Measurements from ENCODE around the gene PKD2L1. TPM values are rescaled to one million over a fixed set of nuclear protein-coding genes. Genes with fewer than 3 reads are reported as not detected.
A peak's percentile ranks its signal among the peaks of the same experiment; 100 is the strongest.

The PKD2L1 gene
- total and polyA plus RNA-seq, 9 of the 15 experiments (the other 6 are each of a cell fraction or from before 2014, with no cell fraction given), result not detected

DNA sequence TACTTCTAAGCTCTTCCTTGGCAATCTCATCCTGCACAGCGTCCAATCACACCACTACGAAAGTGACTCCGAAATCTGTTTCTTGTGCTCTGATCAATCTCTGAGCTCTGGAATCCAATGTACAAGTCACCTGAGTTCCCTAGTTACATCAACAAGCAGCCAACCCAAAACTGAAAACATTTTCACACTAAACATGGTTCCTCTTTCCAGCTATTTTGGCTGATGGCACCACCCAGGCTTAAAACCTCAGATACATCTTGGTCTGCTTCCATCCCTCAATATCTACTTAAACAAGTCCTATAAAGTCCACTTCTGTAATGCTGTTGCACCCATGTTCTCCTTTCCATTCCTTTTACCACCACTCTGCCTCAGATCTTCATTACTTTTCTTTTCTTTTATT lies 47.1 kb downstream of the PKD2L1 start:
- Histone ChIP-seq H2AFZ (ENCODE audit: low read depth, low read length) (no peak overlapping the region), H3K27ac (ENCODE audit: extremely low read depth, low read depth, low read length) (no peak overlapping the region), H3K79me2 (ENCODE audit: control insufficient read depth, insufficient read depth, low read length) (peaks cover 36% of the 10 kb centered on the region), H3K4me2 (ENCODE audit: insufficient read depth, low read length) (no peak overlapping the region), H3K9ac (ENCODE audit: insufficient read depth in 1 of 2, low read depth in 2 of 2, low read length in 2 of 2) (no peak overlapping the region), H3K9me1 (ENCODE audit: control insufficient read depth, insufficient read depth, low read length) (no peaks in the 10 kb centered on the region), H3K27me3 (ENCODE audit: control insufficient read depth in 2 of 2, insufficient read depth in 2 of 2, low read length in 2 of 2) (no peaks in the 10 kb centered on the region), H4K20me1 (replicated peaks; ENCODE audit: control insufficient read depth, insufficient read depth, low read length) (no peaks in the 10 kb centered on the region), H3K4me3 (no peak overlapping the region), H3K9me3 (replicated peaks; ENCODE audit: control insufficient read depth, insufficient read depth, low read depth, low read length) (no peaks in the 10 kb centered on the region), H3K4me1 (replicated peaks in 1 of 2; ENCODE audit: control insufficient read depth in 2 of 2, insufficient read depth in 2 of 2, low read length in 2 of 2) (peaks cover 8 to 10% of the 10 kb centered on the region in 2 experiments; a peak in 4 of 5 replicates), H3K36me3 (ENCODE audit: control insufficient read depth, insufficient read depth, low read length) (peaks cover 40% of the 10 kb centered on the region; the same call in 1 of the 3 replicates)
- no TSS peak for BruUV-seq (replicated peaks)
- CTCF ChIA-PET (ENCODE audit: low intra/inter-chr PET ratio), result no interaction called here
- intact Hi-C loops (cut with micrococcal nuclease) (no loop called here), in situ Hi-C loops (cut with MboI) (no loop called here)
- TF ChIP-seq CBFA2T3 (IDR thresholded peaks at IDR 0.05) (no peak), NBN (IDR thresholded peaks at IDR 0.05; ENCODE audit: low read depth) (no peak), ZC3H8 (IDR thresholded peaks at IDR 0.05) (no peak), TBP (optimal IDR thresholded peaks at IDR 0.05; ENCODE audit: low read depth, low read length) (no peak), CHCHD3 (CRISPR knock-in tag; IDR thresholded peaks at IDR 0.05) (no peak), SRSF9 (IDR thresholded peaks at IDR 0.05; ENCODE audit: borderline replicate concordance, low read depth, low read length) (no peak), ZNF699 (CRISPR knock-in tag; IDR thresholded peaks at IDR 0.05; ENCODE audit: insufficient replicate concordance) (no peak), PHTF2 (CRISPR knock-in tag; IDR thresholded peaks at IDR 0.05) (no peak), SAFB2 (IDR thresholded peaks at IDR 0.05; ENCODE audit: borderline replicate concordance, low read depth, low read length, severe bottlenecking) (no peak), EZH2 (IDR thresholded peaks at IDR 0.05; ENCODE audit: borderline replicate concordance, low read depth, low read length) (no peak), MTA1 (IDR thresholded peaks at IDR 0.05; ENCODE audit: borderline replicate concordance) (no peak), ZNF79 (CRISPR knock-in tag; IDR thresholded peaks at IDR 0.05; ENCODE audit: low read depth) (no peak), PCBP2 (IDR thresholded peaks at IDR 0.05; ENCODE audit: low read depth, low read length, poor library complexity, severe bottlenecking) (no peak), FOXA1 (IDR thresholded peaks at IDR 0.05; ENCODE audit: borderline replicate concordance) (no peak), ZBTB17 (CRISPR knock-in tag; IDR thresholded peaks at IDR 0.05) (no peak)
- TF ChIP-seq, protein P1, sequence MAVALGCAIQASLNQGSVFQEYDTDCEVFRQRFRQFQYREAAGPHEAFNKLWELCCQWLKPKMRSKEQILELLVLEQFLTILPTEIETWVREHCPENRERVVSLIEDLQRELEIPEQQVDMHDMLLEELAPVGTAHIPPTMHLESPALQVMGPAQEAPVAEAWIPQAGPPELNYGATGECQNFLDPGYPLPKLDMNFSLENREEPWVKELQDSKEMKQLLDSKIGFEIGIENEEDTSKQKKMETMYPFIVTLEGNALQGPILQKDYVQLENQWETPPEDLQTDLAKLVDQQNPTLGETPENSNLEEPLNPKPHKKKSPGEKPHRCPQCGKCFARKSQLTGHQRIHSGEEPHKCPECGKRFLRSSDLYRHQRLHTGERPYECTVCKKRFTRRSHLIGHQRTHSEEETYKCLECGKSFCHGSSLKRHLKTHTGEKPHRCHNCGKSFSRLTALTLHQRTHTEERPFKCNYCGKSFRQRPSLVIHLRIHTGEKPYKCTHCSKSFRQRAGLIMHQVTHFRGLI (CRISPR knock-in tag; IDR thresholded peaks at IDR 0.05), result no peak
- TF ChIP-seq, protein P2, sequence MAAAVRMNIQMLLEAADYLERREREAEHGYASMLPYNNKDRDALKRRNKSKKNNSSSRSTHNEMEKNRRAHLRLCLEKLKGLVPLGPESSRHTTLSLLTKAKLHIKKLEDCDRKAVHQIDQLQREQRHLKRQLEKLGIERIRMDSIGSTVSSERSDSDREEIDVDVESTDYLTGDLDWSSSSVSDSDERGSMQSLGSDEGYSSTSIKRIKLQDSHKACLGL (CRISPR knock-in tag; IDR thresholded peaks at IDR 0.05; ENCODE audit: borderline replicate concordance, poor library complexity, severe bottlenecking), result no peak
- TF ChIP-seq, protein P3, sequence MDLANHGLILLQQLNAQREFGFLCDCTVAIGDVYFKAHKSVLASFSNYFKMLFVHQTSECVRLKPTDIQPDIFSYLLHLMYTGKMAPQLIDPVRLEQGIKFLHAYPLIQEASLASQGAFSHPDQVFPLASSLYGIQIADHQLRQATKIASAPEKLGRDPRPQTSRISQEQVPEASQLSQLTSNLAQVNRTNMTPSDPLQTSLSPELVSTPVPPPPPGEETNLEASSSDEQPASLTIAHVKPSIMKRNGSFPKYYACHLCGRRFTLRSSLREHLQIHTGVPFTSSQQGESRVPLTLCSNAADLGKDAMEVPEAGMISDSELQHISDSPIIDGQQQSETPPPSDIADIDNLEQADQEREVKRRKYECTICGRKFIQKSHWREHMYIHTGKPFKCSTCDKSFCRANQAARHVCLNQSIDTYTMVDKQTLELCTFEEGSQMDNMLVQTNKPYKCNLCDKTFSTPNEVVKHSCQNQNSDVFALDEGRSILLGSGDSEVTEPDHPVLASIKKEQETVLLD (IDR thresholded peaks at IDR 0.05), result no peak
- POLR2A ChIA-PET, result interaction anchor here (0.7 to 1.3 kb wide), 3 partner anchors 10 to 63 kb away, joined by 3 to 4 read pairs (median 3); no protein-coding TSS in a partner anchor
- 97% methylated on average over 3 of the region's 3 CpGs for WGBS (ENCODE audit: insufficient coverage, low coverage, missing lambda C conversion rate)
- FAIRE-seq (peak; percentile 6), ATAC-seq (no peak), DNase-seq (ENCODE audit: extremely low read depth in 1 of 4, low spot score in 3 of 4) (no peak)
